Nephron progenitor cell (in vitro differentiated cells): ENCODE measurements around the gene DLG1.

Experiments used
- DNase-seq: peaks from one replicate; pipeline ENCODE4 v3.0.0; 2021
- H3K27ac Mint-ChIP-seq: 2 replicates; pipeline ENCODE4 v1.8.0; 2021; ENCODE audit warnings: mild to moderate bottlenecking, moderate library complexity, mixed read lengths
- H3K27me3 Mint-ChIP-seq: 2 replicates; pipeline ENCODE4 v1.8.0; 2021; ENCODE audit warnings: mild to moderate bottlenecking, low read depth, mixed read lengths; ENCODE audit not compliant: poor library complexity
- H3K36me3 Mint-ChIP-seq: 2 replicates; pipeline ENCODE4 v1.8.0; 2021; ENCODE audit warnings: low read depth, mixed read lengths
- H3K4me1 Mint-ChIP-seq: 2 replicates; pipeline ENCODE4 v1.8.0; 2021; ENCODE audit warnings: mixed read lengths
- H3K4me3 Mint-ChIP-seq: 2 replicates; pipeline ENCODE4 v1.8.0; 2021; ENCODE audit warnings: mild to moderate bottlenecking, moderate library complexity, mixed read lengths
- H3K9me3 Mint-ChIP-seq: 2 replicates; pipeline ENCODE4 v1.8.0; 2021; ENCODE audit warnings: mild to moderate bottlenecking, moderate library complexity, mixed read lengths
- CTCF ChIP-seq: fragments of 200-600 bp; sonication (generic); IDR thresholded peaks from 2 replicates; pipeline ENCODE4 v1.5.0; 2021; ENCODE audit warnings: antibody characterized with exemption

The DLG1 gene

DNA sequence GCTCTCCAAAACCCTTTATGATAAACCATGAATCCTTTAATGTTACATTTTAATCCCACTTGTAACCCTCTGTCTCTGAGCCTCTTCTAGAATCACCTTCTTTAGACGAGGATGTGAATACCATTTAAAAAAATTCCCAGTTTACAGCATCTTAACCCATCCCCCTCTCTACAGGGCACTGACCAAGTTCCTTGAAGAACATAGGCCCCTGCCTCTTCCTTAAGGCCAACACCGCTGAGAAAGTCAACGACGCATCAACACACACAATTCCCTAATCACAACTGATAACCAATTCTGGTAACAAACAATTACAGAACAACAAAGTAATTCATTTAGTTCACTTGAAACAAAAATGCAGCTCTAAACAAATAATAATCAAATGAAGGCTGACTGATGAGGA lies 130.3 kb downstream of the DLG1 start:
- peaks cover 7% of the 10 kb centered on the region for H3K4me1 Mint-ChIP-seq
- H3K27me3 Mint-ChIP-seq: no peaks in the 10 kb centered on the region
- no peak for DNase-seq
- peaks cover 3% of the 10 kb centered on the region for H3K9me3 Mint-ChIP-seq
- no peak for TF ChIP-seq CTCF
- peak overlapping the region; percentile 38 for H3K27ac Mint-ChIP-seq
- no peak overlapping the region for H3K4me3 Mint-ChIP-seq
- H3K36me3 Mint-ChIP-seq: peaks cover 46% of the 10 kb centered on the region

DNA sequence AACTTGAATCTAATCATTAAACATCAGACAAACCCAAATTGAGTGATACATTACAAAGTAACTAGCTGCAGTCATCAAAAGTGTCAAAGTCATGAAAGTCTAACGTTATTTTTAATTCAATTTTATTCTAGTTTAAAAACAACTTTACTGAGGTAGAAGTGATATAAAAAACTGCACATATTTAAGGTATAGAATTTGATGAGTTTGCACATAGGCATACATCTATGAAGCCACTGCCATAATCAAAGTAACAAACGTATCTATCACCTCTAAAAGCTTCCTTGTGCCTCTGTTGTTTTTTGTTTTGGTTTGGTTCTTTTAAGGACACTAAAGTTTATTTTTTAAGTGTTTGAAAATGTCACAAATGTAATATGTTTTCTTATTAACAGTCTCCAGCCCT lies 130.9 kb downstream of the DLG1 start:
- peaks cover 3% of the 10 kb centered on the region for H3K9me3 Mint-ChIP-seq
- H3K27me3 Mint-ChIP-seq: no peaks in the 10 kb centered on the region
- H3K27ac Mint-ChIP-seq: no peak overlapping the region
- peaks cover 7% of the 10 kb centered on the region for H3K4me1 Mint-ChIP-seq
- no peak overlapping the region for H3K4me3 Mint-ChIP-seq
- DNase-seq: no peak
- no peak for TF ChIP-seq CTCF
- peaks cover 51% of the 10 kb centered on the region for H3K36me3 Mint-ChIP-seq

- H3K9me3 Mint-ChIP-seq: peaks cover 3% of the 10 kb centered on the region
- H3K27ac Mint-ChIP-seq: peak overlapping the region; percentile 52
- no peak for TF ChIP-seq CTCF
- no peak overlapping the region for H3K4me3 Mint-ChIP-seq
- no peak for DNase-seq
- peaks cover 51% of the 10 kb centered on the region for H3K36me3 Mint-ChIP-seq
- H3K4me1 Mint-ChIP-seq: peaks cover 7% of the 10 kb centered on the region
- no peaks in the 10 kb centered on the region for H3K27me3 Mint-ChIP-seq
Observed at GRCh38 chr3:197165890-197166289, 132.5 kb downstream of the DLG1 start.

DNA sequence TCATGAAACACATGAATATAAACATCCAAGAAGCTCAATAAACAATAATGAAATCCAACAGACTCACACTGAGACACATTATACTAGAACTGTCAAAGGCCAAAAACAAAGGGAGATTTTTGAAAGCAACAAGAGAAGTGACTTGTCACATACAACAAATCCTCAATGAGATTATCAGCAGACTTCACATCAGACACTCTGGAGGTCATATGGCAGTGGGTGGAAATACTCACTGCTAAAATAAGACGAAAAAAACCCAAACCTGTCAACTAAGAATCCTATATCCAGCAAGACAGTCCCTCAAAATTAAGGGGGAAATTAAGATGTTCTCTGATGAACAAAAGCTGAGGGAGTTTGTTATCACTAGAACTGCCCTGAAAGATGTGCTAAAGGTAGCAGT lies 143.4 kb downstream of the DLG1 start:
- peaks cover 62% of the 10 kb centered on the region for H3K9me3 Mint-ChIP-seq
- no peak for TF ChIP-seq CTCF
- H3K4me1 Mint-ChIP-seq: peaks cover 4% of the 10 kb centered on the region
- H3K27me3 Mint-ChIP-seq: peaks cover 3% of the 10 kb centered on the region
- H3K4me3 Mint-ChIP-seq: no peak overlapping the region
- DNase-seq: no peak
- H3K27ac Mint-ChIP-seq: no peak overlapping the region
- peaks cover 78% of the 10 kb centered on the region for H3K36me3 Mint-ChIP-seq

GRCh38 chr3:197151580-197151979 lies 146.8 kb downstream of the DLG1 start:
- Mint-ChIP-seq H3K4me3 (no peak overlapping the region), H3K4me1 (peaks cover 4% of the 10 kb centered on the region), H3K27me3 (peaks cover 3% of the 10 kb centered on the region), H3K9me3 (peaks cover 55% of the 10 kb centered on the region), H3K27ac (no peak overlapping the region), H3K36me3 (peaks cover 78% of the 10 kb centered on the region)
- no peak for TF ChIP-seq CTCF
- DNase-seq: no peak

GRCh38 chr3:197149528-197149927 lies 148.9 kb downstream of the DLG1 start:
- no peak for TF ChIP-seq CTCF
- Mint-ChIP-seq H3K27me3 (peaks cover 3% of the 10 kb centered on the region), H3K9me3 (peaks cover 41% of the 10 kb centered on the region), H3K36me3 (peaks cover 71% of the 10 kb centered on the region), H3K27ac (peak overlapping the region; percentile 30), H3K4me1 (peaks cover 4% of the 10 kb centered on the region), H3K4me3 (no peak overlapping the region)
- no peak for DNase-seq
